Activated naive CD4-positive, alpha-beta T cell (primary cell): ENCODE data around the gene FUT8.
"Not testable (repeated sequence)": the region's sequence is repeated elsewhere in the genome, so short reads cannot be mapped to it uniquely, and the experiment has no call there.

Source experiments
- DNase-seq, 4 experiments: peaks; one replicate each; lab custom pipeline; 2025; lab: John Stamatoyannopoulos, UW

Gene FUT8

DNA sequence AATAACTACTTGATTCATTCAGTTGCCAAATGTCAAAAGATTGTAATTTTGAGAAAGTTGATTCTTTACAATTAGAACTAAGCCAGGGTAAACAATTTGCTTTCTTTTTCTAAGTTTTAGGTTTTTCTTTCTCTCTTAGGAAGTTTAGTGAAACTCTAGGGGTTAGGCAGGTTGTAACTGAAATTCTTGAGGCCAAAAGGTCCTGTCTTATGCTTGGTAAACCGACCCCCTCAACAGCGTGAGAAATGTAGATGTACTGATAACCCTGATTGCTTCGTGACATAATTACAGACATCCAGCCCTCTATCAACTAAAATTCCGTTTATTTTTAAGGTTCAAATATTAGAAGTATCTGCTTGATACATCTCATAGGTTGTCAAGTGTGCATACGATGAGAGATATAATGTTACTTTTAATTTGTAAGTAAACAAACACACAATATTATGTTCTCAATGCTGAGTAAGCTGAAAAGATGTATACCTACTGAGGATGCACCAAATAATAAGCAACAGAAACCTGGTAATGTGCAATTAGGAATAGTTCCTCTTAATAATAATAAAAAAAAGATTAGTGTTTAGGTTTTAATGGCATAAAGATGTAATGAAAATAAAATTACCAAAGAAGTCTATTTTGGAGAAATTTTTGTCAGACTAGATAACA is 7.2 kb downstream of the FUT8 start:
- DNase-seq = no peak

DNA sequence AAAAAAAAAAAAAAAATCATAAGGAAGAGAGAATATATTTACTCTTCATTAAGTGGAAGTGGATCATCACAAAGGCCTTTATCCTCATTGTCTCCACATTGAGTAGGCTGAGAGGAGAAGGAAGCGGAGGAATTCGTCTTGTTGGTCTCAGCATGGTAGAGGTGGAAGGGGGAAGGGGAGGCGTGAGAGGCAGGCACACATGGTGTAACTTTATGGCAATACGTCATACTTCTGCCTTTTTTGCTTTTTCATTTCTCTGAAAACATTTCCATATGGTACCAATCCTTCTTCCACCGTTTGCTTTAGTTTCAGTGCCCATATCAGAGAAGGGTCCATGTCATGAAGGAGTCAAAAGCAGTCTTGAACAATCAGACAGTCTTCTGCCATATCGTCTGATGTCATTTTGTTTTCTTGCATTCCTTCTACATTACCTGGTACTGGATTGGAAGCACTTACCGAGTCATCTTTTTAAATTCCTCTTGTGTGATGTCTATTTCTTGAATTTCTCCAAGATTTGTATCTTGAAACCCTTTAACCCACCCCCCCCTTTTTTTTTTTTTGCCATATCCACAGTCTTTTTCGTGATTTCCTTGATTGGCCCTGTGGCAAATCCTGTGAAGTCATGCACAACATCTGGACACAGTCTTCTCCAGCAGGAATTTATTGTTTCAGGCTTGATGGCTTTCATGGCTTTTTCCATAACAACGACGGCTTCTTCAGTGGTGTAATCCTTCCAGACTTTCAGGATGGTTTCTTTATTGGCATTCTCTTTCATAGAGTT is 8.9 kb downstream of the FUT8 start:
- DNase-seq = no peak

DNA sequence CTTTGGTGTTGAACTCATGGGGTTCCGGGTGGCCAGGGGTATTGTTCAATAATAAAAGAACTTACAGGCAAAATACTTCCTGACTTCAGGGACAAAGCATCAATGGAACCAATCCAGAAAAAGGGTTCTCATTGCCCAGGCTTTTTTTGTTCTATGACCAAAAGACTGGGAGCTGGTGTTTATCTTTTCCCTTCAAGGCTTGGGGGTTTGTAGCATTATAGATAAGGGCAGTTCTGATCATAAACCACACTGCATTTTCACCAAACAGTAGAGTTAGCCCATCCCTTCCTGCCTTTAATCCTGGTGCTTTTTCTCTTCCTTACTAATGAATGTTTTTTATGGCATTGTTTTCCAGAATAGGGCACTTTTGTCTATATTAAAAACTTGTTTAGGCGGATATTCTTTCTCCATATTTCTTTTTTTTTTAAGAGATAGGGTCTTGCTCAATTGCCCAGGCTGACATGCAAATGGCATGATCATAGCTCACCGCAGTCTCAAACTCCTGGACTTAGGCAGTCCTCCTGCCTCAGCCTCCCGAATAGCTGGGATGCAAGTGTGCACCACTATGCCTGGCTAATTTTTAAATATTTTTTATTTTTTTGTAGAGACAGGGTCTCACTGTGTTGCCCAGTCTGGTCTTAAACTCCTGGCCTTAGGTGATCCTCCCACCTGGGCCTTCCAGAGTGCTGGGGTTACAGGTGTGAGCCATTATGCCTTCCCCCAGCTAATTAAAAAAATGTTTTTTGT is 9.7 kb downstream of the FUT8 start:
- DNase-seq = no peak

DNA sequence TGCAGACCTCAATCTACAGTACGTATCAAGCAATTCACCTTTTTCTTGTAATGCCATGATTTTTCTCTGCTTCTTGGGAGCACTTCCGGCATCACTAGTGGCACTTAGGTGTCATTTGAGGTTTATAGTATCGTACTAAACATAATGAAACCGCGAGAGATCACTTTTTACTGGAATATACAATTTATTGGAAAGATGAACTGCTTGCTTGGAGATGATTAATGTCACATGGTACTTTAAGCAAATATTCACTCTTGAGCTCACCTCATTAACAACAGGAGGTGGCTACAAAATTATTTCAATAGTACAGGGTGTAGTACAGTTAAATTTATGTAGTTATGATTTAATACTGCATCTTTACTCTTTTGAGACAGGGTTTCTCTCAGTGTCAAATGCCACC is 11.5 kb downstream of the FUT8 start:
- DNase-seq = no peak

DNA sequence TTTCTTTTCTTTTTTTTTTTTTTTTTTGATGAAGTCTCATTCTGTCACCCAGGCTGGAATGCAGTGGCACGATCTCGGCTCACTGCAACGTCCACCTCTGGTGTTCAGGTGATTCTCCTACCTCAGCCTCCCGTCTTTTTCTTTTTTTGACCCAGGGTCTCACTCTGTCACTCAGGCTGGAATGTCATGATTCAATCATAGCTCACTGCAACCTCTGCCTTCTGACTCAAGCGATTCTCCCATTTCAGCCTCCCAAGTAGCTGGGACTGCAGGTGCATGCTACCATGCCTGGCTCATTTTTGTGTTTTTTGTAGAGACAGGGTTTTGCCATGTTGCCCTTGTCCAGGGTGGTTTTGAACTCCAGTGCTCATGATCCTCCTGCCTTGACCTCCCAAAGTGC is 12.0 kb downstream of the FUT8 start:
- no peak for DNase-seq

DNA sequence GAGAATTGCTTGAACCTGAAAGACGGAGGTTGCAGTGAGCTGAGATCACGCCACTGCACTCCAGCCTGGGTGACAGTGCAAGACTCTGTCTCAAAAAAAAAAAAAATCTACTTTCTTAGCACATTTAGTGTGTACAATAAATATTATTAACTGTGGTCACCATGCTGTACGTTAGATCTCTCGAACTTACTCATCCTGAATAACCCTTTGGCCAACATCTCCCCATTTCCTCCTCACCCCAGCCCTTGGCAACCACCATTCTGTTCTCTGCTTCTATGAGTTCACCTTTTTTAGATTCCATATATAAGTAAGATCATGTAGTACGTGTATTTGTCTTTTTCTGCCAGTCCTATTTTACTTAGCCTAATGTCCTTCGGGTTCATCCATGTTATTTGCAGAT is 13.4 kb downstream of the FUT8 start:
- DNase-seq = no peak

DNA sequence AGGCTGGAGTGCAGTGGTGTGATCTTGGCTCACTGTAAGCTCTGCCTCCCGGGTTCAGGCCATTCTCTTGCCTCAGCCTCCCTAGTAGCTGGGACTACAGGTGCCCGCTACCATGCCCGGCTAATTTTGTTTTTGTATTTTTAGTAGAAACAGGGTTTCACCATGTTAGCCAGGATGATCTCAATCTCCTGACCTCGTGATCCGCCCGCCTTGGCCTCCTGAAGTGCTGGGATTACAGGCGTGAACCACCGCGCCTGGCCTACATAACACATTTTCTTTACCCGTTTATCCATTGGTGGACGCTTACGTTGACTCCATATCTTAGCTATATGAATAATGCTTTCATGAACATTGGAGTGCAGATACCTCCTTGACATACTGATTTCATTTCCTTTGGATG is 14.4 kb downstream of the FUT8 start:
- DNase-seq = not testable (repeated sequence)

DNA sequence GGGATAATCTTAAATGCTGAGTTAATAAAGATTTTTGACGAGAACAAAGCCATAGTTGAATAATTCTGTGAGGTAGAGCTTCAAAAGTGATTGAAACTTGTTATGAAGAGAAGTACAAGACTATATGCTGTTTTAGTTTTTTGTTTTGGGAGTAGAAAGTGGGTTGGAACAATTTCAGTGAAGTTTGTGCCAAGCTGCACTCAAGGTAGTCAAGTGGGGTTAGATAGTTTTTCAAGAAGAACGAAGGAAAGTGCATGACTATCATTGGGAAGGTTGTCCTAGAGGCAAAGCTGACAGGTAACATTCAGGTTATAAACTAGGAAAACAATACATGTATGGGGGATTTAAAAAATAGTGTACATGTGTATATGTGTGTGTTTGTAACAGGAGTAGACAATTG is 16.2 kb downstream of the FUT8 start:
- no peak for DNase-seq

DNA sequence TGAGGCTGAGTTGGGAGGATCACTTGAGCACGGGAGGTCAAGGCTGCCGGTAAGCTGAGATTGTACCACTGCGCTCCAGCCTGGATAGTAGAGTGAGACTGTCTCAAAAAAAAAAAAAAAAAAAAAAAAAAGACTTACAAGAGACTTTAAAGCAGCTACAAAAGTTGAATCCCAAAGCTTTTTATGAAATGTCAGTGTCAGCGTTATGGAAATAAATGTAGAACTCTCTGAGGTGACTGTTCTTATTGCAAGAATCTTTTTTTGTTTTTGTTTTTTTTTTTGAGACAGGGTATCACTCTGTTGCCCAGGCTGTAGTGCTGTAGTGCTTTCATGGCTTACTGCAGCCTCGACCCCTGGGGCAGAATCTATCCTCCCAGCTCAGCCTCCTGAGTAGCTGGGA is 17.2 kb downstream of the FUT8 start:
- DNase-seq = no peak

DNA sequence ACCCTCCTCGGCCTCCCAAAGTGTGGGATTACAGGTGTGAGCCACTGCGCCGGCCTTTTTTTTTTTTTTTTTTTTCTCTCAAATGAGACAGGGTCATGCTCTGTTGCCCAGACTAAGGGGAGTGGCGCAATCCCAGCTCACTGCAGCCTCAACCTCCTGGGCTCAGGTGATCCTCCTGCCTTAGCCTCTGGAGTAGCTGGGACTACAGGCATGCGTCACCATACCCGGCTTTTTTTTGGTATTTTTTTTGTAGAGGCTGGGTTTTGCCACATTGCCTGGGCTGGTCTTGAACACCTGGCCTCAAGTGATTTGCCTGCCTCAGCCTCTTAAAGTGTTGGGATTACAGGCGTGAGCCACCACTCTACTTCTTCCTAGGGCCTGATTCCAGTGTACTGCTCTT is 18.7 kb downstream of the FUT8 start:
- DNase-seq = no peak

DNA sequence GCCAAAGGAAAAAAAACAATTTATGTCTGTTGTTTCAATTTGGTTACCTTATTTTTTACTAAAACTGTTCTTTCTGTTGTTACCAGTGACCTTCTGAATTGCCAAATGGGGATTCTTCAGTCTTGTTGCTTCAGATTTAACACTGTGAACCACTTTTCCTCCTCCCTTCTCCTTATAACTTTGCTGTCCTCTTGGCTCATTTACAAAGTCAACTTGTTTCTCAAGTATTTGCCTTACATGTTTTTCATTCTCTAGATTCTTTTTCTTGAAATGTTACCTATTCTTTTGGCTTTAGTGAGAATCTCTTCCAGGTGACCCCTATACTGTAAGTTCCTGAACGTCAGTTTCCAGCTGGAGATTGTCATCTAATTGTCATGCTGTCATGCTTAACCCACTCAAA is 19.4 kb downstream of the FUT8 start:
- DNase-seq = no peak

DNA sequence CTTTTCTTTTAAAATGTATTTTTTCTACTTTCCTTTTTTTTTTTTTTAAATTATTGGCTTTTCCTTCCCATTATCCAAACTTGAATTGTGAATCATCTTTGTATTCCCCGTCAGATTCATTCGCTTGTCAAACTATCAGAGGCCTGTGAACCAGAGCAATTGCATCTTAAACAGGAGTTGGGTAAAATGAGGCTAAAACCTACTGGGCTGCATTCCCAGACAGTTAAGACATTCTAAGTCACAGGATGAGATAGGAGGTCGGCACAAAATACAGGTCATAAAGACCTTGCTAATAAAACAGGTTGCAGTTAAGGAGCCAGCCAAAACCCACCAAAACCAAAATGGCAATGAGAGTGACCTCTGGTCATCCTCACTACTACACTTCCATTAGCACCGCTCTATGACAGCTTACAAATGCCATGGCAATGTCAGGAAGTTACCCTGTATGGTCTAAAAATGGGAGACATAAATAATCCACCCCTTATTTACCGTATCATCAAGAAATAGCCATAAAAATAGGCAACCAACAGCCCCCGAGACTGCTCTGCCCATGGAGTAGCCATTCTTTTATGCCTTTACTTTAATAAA is 19.9 kb downstream of the FUT8 start:
- no peak for DNase-seq

DNA sequence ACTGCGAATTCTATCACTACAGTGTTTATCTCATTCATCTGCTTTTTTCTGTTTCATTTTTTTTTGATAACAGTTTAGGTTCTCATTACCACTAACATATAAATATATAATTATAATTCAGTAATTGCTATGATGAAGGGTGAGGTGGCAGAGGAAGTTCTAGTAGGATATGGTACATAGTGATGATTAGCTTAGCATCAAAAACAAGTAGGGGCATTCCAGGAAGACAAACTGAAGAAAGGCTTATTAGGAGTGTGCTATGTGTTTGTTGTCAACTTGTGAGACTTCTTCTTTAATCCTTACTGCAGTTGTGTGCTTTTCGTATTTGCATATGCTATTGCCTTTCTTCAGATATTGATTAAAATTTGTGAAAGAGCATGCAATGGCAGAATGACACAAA is 20.6 kb downstream of the FUT8 start:
- no peak for DNase-seq

DNA sequence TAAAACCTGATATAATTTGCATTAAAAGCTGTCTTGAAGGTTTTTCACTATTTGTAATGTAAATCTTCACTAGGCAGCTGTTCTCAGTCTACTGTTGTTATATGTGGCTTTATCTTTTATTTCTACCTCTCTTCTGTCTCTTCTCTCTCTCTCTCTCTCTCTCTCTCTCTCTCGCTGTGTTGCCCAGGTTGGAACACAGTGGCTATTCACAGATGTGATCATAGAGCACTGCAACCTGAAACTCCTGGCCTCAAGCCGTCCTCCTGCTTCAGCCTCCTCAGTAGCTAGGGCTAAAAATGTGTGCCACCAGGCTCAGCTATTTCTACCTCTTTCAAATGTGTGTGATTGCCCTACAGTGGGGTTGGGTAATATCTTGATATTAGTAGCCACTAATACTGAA is 21.1 kb downstream of the FUT8 start:
- no peak for DNase-seq

DNA sequence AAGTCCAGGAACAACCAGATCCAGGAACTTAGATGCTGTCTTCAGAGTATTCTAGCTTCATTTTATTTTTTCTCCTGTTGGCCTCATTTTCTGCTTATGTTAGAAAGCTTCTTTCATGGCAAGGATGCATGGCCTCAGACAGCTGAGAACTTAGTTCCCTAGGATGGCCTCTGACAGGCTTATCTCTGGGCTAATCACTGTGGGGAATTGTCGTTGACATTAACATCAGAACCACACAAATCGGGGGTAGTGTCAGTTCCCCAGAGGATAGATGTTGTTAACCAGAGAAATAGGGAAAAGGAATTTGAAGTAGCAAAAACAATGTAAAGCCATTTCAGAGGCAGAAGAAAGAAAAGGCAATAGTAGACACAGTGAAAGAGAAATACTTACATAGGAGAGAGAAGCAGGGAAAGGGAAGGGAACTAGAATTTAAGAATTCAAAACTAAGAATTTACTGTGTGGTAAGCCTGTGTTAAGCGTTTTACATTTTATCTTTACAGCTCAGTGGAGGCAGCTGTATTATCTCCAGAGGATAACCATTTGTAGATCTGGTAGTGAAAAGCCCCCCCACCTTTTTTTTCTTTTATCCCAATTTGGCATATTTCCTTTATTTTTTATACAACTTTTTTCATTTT is 21.8 kb downstream of the FUT8 start:
- DNase-seq = no peak

DNA sequence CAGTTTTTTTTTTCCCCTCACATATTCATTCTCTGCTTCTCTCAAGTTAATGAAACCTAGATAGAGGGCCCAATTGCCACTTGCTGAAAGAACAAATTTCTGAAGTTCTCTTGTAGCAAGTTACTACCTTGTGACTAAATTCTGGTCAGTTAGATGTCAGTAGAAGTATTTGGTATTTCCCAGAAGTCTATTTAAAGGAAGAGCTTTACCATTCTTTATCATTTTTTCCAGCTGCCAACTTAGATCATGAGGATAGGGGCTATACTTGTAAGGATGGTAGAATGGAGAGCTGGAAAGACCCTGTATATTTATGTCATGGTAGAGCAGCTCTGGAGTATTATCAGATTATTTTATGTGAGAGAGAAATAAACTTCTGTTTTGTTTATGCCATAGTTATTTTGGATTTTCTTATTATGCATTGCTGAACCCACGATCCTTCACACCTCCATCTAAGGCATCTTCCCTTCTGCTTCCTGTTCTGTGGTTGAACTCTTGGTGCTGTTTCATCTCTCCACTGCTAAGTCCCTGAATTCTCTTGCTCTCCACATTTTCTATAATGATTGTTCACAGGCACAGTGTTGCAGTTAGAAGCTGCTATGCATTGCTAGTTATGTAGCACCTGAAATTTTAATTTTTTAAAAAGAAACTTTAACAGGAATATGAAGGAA is 25.9 kb downstream of the FUT8 start:
- DNase-seq = no peak

DNA sequence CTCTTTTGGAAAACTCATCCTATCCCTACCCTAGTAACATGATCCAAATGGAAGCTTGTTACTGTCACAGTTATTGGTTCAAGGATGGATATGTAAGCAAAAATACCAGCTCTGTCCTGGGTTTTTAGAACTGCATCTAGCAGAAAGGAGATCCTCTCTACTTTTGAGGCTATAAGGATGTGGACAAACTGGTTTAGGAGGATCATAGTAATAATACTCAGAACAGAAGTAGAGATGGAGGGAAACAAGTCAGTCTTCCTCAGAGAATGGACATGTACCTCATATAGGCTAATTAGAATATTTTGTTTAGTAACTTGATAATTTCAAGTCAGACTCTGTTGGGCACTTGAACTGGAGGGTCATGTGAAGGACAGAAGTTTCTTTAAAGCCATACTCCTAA is 26.6 kb downstream of the FUT8 start:
- no peak for DNase-seq

DNA sequence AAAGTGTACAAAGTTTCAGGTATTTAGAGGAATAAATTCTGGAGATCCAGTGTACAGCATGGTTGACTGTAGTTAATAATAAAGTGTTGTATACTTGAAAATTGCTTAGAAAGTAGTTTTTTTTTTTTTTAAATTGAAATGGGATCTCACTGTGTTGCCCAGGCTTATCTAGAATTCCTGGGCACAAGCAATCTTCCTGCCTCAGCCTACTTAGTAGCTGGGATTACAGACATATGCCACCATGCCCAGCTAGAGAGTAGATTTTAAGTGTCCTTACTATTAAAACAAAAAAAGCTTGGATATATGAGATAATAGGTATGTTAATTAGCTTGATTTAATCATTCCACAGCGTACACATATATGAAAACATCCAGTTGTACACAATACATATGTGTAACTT is 27.7 kb downstream of the FUT8 start:
- no peak for DNase-seq

DNA sequence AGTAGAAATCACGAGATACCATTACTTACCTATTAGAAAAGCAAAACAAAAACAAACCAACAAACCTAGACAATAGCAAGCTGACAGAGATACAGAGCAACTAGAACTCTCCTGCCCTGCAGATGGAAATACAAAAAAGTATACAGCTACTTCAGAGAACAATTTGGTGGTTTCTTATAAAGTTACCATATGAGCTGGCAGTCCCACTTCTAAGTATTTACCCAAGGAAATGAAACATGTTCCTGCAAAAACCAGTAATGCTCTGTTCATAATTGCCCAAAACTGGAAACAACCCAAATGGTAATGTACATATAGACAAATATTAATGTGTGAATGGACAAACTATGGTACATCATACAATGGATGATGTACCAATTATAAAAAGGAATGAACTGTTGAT is 31.7 kb downstream of the FUT8 start:
- no peak for DNase-seq

DNA sequence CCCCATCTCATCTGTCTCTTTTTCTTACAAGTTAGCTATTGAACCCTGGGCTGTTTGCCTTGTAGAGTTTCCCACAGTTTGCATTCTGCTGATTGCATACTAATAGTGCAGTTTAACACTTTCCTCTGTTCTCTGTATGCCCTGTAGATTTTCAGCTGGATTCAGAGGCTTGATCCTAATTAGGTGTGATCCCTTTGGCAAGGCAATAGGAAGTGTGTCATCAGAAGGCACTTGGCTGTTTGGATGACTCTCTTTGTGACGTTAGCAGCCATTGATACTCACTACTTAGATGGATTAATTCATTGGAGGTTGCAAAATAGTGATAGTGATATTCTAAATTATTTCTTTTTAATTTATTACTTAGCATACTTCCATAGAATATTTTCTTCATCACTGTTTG is 33.6 kb downstream of the FUT8 start:
- DNase-seq = no peak

DNA sequence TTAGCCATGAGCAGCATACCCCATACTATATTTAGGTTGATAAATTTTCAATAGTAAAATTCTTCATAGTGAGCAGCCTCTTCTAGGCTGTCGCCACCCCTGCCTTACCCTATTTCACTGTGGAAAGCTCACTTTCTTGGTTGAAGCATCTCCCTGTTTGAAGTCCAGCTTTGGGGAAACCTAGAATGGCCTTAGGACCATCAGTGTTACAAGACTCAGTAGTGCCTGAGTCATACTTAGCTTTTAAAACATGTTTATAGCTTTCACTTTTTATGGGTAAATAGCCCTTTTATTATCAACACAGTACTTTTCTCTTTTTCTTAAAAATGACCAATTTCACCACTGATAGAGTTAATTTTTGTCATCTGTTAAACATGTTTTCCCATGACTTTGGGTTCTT is 37.1 kb downstream of the FUT8 start:
- no peak for DNase-seq
